NOMO-1 treated with DMSO at 0.1 percent for 48 hours (cell line): Measurements from ENCODE around the gene IL12RB1.
"Not testable (repeated sequence)": the region's sequence is repeated elsewhere in the genome, so short reads cannot be mapped to it uniquely, and the experiment has no call there.

Experiments
- DNase-seq: peaks from one replicate; lab custom pipeline; 2025; ENCODE audit not compliant: unreplicated experiment; lab: John Stamatoyannopoulos, UW

IL12RB1 gene

DNA sequence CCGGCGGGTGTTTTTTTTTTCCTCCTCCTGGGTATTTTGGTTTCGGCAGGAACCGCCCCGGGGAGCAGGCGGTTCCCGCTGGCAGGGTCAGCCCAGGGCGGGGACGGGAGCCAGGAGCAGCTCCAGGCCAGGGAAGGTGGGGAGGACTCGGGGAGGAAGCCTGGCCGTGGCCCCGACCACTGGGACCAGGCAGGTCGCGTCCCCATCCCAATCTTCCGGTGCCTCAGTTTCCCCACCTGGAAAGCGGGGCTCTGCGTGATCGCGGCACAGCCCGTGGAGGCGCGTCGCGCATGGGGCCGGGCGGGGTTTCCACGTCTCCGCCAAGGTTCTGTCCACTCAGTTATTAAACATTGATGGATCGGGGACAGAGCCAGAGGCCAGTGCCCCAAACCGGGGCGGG lies 34.8 kb downstream of the IL12RB1 start:
- DNase-seq: no peak

- no peak for DNase-seq
Observed at GRCh38 chr19:18049385-18049784, 37.3 kb downstream of the IL12RB1 start.

DNA sequence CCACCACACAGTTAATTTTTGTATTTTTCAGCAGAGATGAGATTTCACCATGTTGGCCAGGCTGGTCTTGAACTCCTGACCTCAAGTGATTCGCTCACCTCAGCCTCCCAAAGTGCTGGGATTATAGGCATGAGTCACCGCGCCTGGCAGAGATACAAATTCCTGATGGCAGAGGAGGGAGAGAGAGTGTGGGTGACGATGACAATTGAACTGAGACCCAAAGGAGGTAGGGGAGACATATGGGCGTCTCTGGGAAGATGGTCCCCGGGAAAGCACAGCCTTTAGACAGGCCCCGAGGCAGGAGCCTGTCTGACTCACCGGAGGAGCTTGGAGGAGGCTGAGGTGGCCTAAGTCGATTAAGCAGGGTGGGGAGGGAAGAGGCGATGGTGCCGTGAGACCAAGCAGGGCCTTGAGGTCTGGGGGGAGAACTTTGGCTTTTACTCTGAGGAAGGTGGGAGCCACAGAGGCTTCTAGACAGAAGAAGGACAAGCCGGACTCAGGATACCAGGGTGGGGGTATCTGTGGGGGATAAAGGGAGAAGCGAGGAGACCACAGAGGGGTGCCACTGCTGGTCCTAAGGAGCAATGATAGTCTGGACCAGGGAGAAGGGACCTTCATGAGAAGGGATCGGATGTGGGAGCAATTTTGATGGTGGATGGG lies 40.5 kb downstream of the IL12RB1 start:
- DNase-seq: no peak

- DNase-seq: no peak
Observed at GRCh38 chr19:18045307-18046050, 41.3 kb downstream of the IL12RB1 start.

DNA sequence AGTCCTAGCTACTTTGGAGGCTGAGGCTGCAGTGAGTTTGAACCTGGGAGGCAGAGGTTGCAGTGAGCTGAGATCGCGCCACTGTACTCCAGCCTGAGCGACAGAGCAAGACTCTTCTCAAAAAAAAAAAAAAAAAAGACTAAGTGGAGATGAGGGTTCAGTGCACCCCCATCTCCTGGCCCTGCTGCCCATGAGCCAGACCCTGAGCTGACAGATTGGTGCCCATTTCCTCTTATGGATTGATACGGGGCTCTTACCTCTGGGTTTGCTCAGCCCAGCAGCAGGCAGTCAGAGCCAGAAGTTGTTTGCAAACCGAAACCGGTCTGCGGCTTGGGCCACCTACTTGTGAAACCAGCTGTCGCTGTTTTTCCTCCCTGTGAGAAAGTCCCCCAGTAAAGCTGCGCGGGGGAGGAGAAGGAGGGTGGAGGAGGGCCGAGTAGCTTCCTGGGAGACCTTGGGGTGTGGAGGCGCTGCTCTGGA lies 41.9 kb downstream of the IL12RB1 start:
- peak; percentile 89 for DNase-seq

DNA sequence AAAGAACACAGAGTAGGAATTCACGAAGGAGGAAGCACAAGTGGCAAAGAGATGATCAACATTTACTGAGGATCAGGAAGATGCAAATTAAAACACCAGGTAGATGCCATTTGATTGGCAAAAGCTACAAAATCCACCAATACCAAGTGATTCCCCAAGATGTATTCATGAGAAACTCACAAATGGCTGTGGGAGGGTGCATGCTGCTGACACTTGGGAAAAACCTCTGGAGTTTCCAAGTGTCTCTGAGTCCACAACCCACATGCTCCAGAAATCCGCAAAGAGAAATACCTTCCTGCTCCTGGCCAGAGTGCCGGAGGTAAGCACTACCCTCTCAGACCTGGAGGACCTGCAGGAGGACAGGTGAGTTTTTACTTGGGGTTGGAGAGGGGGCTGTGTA lies 43.1 kb downstream of the IL12RB1 start:
- no peak for DNase-seq

DNA sequence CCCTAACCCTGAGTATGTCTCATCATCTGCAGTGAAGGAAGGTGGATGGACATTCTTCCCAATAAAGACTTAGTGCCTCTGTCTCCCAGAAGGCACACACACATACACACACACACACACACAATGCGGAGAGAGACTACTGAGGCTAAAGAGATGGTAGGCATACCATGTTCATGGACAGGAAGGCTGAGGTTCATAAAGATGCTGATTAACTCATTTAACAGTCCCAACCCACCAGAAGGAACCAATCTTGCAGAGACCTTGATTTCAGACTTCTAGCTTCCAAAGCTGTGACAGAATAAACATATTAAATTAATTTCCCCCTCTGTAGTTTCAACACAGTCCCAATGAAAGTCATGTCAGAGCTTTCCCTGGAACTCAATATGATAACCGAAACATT lies 45.7 kb downstream of the IL12RB1 start:
- no peak for DNase-seq

DNA sequence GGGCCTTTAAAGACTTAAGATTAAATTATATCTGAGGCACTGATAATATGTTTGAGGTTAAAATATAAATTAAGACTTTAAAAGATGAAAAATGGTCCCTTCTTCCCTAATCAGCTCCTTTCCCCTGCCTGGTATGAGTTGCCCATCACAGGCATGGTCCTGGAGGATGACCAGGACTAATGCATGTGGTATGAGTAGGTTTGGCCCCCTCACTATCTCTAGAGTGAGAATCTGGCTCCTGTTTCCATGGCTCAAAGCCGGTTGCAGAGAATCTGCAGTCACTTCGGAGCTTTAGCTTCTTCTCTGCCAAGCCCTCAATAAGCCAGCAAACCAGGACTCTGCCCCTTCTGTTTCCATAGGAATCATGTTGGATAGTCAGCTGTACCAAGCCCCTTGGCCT lies 54.6 kb downstream of the IL12RB1 start:
- not testable (repeated sequence) for DNase-seq

GRCh38 chr19:18031401-18031800 lies 55.3 kb downstream of the IL12RB1 start:
- peak; percentile 20 for DNase-seq

DNA sequence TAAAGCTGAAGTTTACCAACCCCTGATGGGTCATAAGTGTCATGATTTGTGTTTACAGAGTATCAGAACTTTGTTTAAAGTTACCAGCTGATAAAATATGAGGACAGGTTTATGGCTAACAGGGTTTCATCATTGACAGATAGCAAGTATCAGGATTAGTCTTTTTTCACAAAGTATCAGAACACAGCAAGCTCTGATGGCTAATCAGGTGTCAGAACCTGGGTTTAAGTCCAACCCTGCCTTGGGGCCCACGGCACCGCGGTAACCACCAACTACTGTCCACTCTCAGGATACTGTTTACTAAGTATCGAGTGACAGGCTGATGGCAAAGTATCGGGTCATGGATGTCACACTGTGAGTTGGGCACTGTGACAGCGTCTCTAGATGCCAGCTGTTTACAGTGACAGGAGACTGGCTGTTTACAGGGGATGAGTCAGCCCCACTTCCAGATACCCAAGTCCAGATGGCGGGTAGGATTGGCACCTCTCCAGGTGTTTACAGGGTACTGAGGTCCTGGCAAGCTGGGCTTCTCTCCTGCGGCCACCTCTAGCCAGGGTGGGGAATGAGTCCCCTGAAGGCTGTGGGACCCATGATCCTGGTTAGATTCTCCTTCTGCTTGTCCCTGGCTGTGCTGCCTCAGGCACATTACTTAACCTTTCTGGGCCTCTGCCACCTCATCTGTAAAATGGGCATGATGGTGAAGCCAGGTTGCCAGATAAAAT lies 57.0 kb downstream of the IL12RB1 start:
- DNase-seq: no peak

GRCh38 chr19:18027151-18027550 lies 59.6 kb downstream of the IL12RB1 start:
- DNase-seq: no peak

- DNase-seq: peak; percentile 44
Observed at GRCh38 chr19:18023622-18024251, 63.0 kb downstream of the IL12RB1 start.

- no peak for DNase-seq
Observed at GRCh38 chr19:18021121-18021755, 65.5 kb downstream of the IL12RB1 start.

GRCh38 chr19:18020212-18021085 lies 66.3 kb downstream of the IL12RB1 start:
- no peak for DNase-seq

- no peak for DNase-seq
Observed at GRCh38 chr19:18017275-18018083, 69.3 kb downstream of the IL12RB1 start.

GRCh38 chr19:18016209-18016910 lies 70.4 kb downstream of the IL12RB1 start:
- no peak for DNase-seq

DNA sequence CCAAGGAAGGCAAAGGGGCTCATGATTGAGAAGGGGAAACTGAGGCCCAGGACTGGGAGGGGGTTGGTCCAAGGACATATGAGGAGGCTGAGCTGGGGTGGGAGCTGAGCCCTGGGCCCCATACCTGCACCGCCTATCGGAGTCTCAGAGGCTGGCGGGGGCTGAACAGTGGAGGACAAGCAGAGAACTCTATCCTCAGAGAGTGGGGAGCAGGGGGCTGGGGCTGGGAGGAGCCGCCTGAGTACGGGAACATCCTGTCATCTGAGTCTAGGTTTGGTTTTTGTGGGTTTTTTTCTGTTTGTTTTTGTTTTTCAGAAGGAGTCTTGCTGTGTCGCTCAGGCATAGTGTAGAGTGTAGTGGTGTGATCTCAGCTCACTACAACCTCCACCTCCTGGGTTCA lies 72.5 kb downstream of the IL12RB1 start:
- DNase-seq: no peak
